Ovary (tissue), 3 donors: ENCODE measurements around the gene DERL3.

Experiments
- EP300 ChIP-seq: sonication (generic); formaldehyde crosslinking; IDR thresholded peaks from one replicate; pipeline ENCODE4 v1.6.1; 2017; ENCODE audit warnings: antibody characterized with exemption
- TF ChIP-seq, protein P1 (sequence below), 3 donors: fragments of 450-650 bp in 2 of 3; fragments of 200-600 bp in 1 of 3; IDR thresholded peaks; one replicate each; pipeline versions ENCODE4 v1.5.1 to v1.8.0; 2016 to 2022; ENCODE audit warnings: antibody characterized with exemption in 3 of 3, mild to moderate bottlenecking in 1 of 3
- donor health status: DM: no; HTN: no; CAD: no.

DNA sequence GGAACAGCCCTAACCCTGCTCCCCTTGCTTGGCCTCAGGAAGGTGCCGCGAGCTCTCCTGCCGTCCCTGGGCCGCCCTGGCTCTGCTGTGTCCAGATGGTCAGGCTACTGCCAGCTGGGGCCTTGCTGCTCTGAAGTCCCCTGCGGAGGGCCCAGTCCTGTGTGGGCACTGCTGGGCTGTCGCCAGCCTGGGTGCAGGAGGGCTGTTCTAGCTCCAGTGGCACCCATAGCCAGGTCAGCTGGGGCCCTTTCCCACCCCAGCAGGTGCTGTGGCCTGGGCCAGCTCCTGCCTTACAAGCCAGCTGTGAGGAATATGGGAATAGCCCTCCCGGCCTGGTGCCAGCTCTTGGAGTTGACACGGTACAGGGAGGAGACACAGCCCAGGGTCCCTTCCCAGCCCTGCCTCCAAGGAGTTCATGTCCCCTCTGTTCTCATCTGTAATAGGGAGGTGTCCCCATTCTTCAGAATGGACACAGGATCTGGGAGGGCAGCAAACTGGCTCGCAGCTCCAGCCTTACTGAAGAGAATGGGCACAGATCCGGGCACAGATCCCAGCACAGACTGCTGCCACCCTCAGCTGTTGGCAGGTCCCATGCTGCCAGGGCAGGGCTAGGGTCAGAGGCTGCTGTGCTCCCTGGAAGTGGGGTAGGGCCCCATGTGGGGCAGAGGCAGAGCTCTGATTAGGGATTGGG is 3.9 kb downstream of the DERL3 start:
- TF ChIP-seq, protein P1, sequence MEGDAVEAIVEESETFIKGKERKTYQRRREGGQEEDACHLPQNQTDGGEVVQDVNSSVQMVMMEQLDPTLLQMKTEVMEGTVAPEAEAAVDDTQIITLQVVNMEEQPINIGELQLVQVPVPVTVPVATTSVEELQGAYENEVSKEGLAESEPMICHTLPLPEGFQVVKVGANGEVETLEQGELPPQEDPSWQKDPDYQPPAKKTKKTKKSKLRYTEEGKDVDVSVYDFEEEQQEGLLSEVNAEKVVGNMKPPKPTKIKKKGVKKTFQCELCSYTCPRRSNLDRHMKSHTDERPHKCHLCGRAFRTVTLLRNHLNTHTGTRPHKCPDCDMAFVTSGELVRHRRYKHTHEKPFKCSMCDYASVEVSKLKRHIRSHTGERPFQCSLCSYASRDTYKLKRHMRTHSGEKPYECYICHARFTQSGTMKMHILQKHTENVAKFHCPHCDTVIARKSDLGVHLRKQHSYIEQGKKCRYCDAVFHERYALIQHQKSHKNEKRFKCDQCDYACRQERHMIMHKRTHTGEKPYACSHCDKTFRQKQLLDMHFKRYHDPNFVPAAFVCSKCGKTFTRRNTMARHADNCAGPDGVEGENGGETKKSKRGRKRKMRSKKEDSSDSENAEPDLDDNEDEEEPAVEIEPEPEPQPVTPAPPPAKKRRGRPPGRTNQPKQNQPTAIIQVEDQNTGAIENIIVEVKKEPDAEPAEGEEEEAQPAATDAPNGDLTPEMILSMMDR (IDR thresholded peaks at IDR 0.05) = no peak
- TF ChIP-seq EP300 = no peak
